ENCODE results near the gene CORIN. TPM values are rescaled to one million over a fixed set of nuclear protein-coding genes. Genes with fewer than 3 reads are reported as not detected.

CORIN gene
- total RNA-seq, 1 experiment from 2014 or later = not detected

DNA sequence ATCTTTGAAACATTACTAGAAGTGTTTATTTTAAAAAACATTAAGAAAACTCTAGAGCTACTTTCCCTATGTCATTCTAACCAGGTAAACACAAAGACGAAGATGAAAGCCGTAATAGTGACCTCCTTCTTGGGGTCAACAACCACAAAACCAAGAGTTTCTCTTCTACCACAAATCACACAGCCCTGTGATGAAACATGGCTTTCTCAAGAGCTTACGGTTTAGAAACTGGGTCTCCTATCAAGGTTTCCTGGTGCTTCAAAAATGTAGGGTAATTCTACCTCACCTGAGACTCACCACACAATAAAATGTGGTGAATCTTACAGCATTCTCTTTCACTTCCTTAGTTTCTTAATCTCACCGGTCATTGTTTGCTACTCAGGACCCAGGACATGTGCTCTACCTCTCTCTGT, 50.9 kb downstream of the CORIN start:
- intact Hi-C loops (cut with micrococcal nuclease; ENCODE audit: unreplicated experiment) = no loop called here
- POLR2A ChIA-PET (ENCODE audit: low non-redundant PET) = no interaction called here
- Histone ChIP-seq H3K27me3 (replicated peaks; ENCODE audit: insufficient read depth, low read depth, low read length, poor library complexity) (no peaks in the 10 kb centered on the region), H3K27ac (ENCODE audit: low read depth, low read length, poor library complexity, severe bottlenecking) (no peak overlapping the region), H3K36me3 (ENCODE audit: insufficient read depth, low read length, poor library complexity, severe bottlenecking) (no peaks in the 10 kb centered on the region), H3K9me3 (ENCODE audit: low read depth, low read length, poor library complexity, severe bottlenecking) (no peaks in the 10 kb centered on the region), H3K4me3 (ENCODE audit: low read depth, low read length, poor library complexity, severe bottlenecking) (no peak overlapping the region), H3K4me1 (ENCODE audit: insufficient read depth, low read length, poor library complexity, severe bottlenecking) (no peaks in the 10 kb centered on the region)
- BruUV-seq (replicated peaks) = no TSS peak
- no peak for DNase-seq (ENCODE audit: low spot score)
- TF ChIP-seq EZH2 (IDR thresholded peaks at IDR 0.05; ENCODE audit: borderline replicate concordance, low read depth, low read length, poor library complexity, severe bottlenecking) = no peak
- TF ChIP-seq, protein P1, sequence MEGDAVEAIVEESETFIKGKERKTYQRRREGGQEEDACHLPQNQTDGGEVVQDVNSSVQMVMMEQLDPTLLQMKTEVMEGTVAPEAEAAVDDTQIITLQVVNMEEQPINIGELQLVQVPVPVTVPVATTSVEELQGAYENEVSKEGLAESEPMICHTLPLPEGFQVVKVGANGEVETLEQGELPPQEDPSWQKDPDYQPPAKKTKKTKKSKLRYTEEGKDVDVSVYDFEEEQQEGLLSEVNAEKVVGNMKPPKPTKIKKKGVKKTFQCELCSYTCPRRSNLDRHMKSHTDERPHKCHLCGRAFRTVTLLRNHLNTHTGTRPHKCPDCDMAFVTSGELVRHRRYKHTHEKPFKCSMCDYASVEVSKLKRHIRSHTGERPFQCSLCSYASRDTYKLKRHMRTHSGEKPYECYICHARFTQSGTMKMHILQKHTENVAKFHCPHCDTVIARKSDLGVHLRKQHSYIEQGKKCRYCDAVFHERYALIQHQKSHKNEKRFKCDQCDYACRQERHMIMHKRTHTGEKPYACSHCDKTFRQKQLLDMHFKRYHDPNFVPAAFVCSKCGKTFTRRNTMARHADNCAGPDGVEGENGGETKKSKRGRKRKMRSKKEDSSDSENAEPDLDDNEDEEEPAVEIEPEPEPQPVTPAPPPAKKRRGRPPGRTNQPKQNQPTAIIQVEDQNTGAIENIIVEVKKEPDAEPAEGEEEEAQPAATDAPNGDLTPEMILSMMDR (conservative IDR thresholded peaks at IDR 0.05; ENCODE audit: low read depth, low read length) = no peak
- CTCF ChIA-PET = no interaction called here

DNA sequence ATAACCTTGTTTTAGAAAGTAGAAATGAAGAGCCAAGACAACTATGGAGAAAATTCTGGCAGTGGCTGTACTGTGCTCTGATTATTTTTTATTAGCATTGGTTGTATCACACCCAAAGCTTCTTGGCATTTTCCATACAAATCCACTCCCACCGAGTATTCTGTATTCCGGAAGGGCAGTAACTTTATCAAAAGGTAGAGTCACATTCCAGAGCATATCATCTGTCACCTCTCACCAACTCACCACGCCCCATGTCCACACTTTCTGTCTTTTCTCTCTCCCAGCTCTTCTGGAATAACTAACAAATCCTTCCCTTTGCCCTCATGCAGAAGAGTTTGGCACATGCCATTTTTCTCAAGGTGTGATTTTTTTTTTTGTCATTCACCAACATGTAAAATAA, 52.7 kb downstream of the CORIN start:
- no TSS peak for BruUV-seq (replicated peaks)
- H3K27me3 ChIP-seq (replicated peaks; ENCODE audit: insufficient read depth, low read depth, low read length, poor library complexity) = no peaks in the 10 kb centered on the region
- ChIA-PET POLR2A (ENCODE audit: low non-redundant PET) (no interaction called here), CTCF (no interaction called here)
- no peak for DNase-seq (ENCODE audit: low spot score)
- H3K9me3 ChIP-seq (ENCODE audit: low read depth, low read length, poor library complexity, severe bottlenecking) = no peaks in the 10 kb centered on the region
- intact Hi-C loops (cut with micrococcal nuclease; ENCODE audit: unreplicated experiment) = no loop called here
- no peaks in the 10 kb centered on the region for H3K4me1 ChIP-seq (ENCODE audit: insufficient read depth, low read length, poor library complexity, severe bottlenecking)
- no peaks in the 10 kb centered on the region for H3K36me3 ChIP-seq (ENCODE audit: insufficient read depth, low read length, poor library complexity, severe bottlenecking)
- TF ChIP-seq, protein P1 (conservative IDR thresholded peaks at IDR 0.05; ENCODE audit: low read depth, low read length) = no peak
- no peak for TF ChIP-seq EZH2 (IDR thresholded peaks at IDR 0.05; ENCODE audit: borderline replicate concordance, low read depth, low read length, poor library complexity, severe bottlenecking)
- H3K4me3 ChIP-seq (ENCODE audit: low read depth, low read length, poor library complexity, severe bottlenecking) = no peak overlapping the region
- no peak overlapping the region for H3K27ac ChIP-seq (ENCODE audit: low read depth, low read length, poor library complexity, severe bottlenecking)

DNA sequence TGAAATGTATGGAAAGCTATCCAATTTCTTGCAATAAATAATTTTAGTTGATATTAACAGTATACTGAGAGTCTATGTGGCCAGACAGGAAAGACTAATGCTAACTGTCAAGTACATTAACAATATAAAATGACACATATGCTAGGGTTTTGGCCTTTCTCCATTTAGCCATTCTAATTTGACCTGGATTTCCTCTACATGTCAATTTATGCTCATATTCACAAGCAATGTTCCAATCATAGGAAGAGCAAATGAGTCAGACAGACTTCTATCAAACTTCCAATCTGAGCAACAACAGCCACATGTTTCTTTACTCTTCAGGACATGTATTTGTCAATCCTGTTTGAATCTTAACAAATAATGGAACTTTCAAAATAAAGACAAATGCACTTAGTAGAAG, 53.6 kb downstream of the CORIN start:
- no peaks in the 10 kb centered on the region for H3K9me3 ChIP-seq (ENCODE audit: low read depth, low read length, poor library complexity, severe bottlenecking)
- no peak for DNase-seq (ENCODE audit: low spot score)
- no peaks in the 10 kb centered on the region for H3K36me3 ChIP-seq (ENCODE audit: insufficient read depth, low read length, poor library complexity, severe bottlenecking)
- no peak overlapping the region for H3K4me3 ChIP-seq (ENCODE audit: low read depth, low read length, poor library complexity, severe bottlenecking)
- H3K27ac ChIP-seq (ENCODE audit: low read depth, low read length, poor library complexity, severe bottlenecking) = no peak overlapping the region
- H3K27me3 ChIP-seq (replicated peaks; ENCODE audit: insufficient read depth, low read depth, low read length, poor library complexity) = no peaks in the 10 kb centered on the region
- TF ChIP-seq, protein P1 (conservative IDR thresholded peaks at IDR 0.05; ENCODE audit: low read depth, low read length) = no peak
- TF ChIP-seq EZH2 (IDR thresholded peaks at IDR 0.05; ENCODE audit: borderline replicate concordance, low read depth, low read length, poor library complexity, severe bottlenecking) = no peak
- CTCF ChIA-PET = no interaction called here
- POLR2A ChIA-PET (ENCODE audit: low non-redundant PET) = no interaction called here
- H3K4me1 ChIP-seq (ENCODE audit: insufficient read depth, low read length, poor library complexity, severe bottlenecking) = no peaks in the 10 kb centered on the region
- intact Hi-C loops (cut with micrococcal nuclease; ENCODE audit: unreplicated experiment) = no loop called here
- no TSS peak for BruUV-seq (replicated peaks)

Measured in A673 (cell line).